ENCODE measurements around the gene MLYCD.

MLYCD gene

DNA sequence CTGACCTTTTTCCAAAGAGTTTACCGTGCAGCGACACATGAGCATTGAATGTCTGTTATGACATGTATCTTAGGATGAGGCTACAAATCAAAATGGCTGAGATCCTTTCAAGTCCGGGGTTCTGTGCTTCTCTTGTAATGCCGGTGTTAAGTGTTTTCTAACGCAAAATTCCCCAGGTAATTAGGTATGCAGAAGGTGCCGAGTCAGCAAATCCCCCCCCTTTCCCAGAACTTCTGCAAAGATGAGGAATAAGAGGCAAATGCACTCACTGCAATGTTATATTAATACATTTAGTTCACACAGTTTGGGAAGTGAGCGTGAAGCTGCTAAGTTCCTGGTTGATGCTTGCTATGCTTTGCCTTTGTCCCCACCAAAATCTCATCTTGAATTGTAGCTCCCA lies 36.3 kb upstream of the MLYCD start:
- Histone ChIP-seq H3K27me3 (ENCODE audit: insufficient read depth, low read depth) (no peaks in the 10 kb centered on the region), H3K27ac (no peak overlapping the region), H3K4me1 (ENCODE audit: low read depth, poor library complexity, severe bottlenecking) (no peaks in the 10 kb centered on the region), H2AFZ (ENCODE audit: low read depth) (no peak overlapping the region), H3K79me2 (ENCODE audit: insufficient read depth, low read depth) (no peaks in the 10 kb centered on the region), H3K4me3 (IDR thresholded peaks at IDR 0.05; ENCODE audit: insufficient read depth, low read depth, low read length) (no peak overlapping the region), H3K4me2 (no peak overlapping the region), H3K9ac (no peak overlapping the region), H4K20me1 (ENCODE audit: insufficient read depth) (no peaks in the 10 kb centered on the region), H3K36me3 (ENCODE audit: insufficient read depth) (no peaks in the 10 kb centered on the region)
- TF ChIP-seq, protein P1, sequence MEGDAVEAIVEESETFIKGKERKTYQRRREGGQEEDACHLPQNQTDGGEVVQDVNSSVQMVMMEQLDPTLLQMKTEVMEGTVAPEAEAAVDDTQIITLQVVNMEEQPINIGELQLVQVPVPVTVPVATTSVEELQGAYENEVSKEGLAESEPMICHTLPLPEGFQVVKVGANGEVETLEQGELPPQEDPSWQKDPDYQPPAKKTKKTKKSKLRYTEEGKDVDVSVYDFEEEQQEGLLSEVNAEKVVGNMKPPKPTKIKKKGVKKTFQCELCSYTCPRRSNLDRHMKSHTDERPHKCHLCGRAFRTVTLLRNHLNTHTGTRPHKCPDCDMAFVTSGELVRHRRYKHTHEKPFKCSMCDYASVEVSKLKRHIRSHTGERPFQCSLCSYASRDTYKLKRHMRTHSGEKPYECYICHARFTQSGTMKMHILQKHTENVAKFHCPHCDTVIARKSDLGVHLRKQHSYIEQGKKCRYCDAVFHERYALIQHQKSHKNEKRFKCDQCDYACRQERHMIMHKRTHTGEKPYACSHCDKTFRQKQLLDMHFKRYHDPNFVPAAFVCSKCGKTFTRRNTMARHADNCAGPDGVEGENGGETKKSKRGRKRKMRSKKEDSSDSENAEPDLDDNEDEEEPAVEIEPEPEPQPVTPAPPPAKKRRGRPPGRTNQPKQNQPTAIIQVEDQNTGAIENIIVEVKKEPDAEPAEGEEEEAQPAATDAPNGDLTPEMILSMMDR (conservative IDR thresholded peaks at IDR 0.05; ENCODE audit: low read depth, low read length), result no peak

DNA sequence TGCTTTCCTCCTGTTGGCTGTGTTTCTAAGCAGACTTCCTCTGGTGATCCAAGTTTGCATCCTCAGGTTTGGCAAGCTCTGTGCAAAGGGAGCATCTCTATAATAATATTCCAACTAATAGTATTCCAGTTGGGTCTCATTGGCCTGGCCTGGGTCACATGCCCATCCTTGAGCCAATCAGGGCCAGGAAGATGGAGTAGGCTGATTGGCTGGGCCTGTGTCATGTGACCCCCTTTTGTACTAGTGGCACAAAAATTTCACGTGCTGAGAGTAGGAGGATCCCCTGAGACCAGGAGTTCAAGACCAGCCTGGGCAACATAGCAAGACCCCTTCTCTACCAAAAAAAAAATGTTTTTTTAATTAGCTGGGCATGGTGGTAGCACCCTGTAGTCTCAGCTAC lies 35.2 kb upstream of the MLYCD start:
- no peak overlapping the region for H2AFZ ChIP-seq (ENCODE audit: low read depth)
- H3K9ac ChIP-seq, result no peak overlapping the region
- TF ChIP-seq, protein P1 (conservative IDR thresholded peaks at IDR 0.05; ENCODE audit: low read depth, low read length), result no peak
- no peak overlapping the region for H3K4me2 ChIP-seq
- no peaks in the 10 kb centered on the region for H3K79me2 ChIP-seq (ENCODE audit: insufficient read depth, low read depth)
- H3K27ac ChIP-seq, result no peak overlapping the region
- H4K20me1 ChIP-seq (ENCODE audit: insufficient read depth), result no peaks in the 10 kb centered on the region
- H3K36me3 ChIP-seq (ENCODE audit: insufficient read depth), result no peaks in the 10 kb centered on the region
- H3K27me3 ChIP-seq (ENCODE audit: insufficient read depth, low read depth), result no peaks in the 10 kb centered on the region
- H3K4me1 ChIP-seq (ENCODE audit: low read depth, poor library complexity, severe bottlenecking), result no peaks in the 10 kb centered on the region
- H3K4me3 ChIP-seq (IDR thresholded peaks at IDR 0.05; ENCODE audit: insufficient read depth, low read depth, low read length), result no peak overlapping the region

DNA sequence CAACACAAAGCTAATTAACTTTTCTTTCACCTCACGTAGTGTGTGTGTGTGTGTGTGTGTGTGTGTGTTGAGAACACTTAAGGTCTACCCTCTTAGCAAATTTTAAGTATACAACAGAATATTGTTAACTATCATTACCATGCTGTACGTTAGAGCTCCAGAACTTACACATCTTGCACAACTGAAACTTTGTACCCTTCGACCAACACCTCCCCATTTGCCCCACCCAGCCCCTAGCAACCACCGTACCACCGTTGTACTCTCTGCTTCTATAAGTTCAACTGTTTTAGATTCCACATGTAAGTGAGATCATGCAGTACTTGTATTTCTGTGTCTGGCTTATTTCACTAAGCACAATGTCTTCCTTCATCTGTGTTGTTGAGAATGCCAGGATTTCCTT lies 28.1 kb upstream of the MLYCD start:
- TF ChIP-seq, protein P1 (conservative IDR thresholded peaks at IDR 0.05; ENCODE audit: low read depth, low read length), result no peak
- Histone ChIP-seq H3K4me1 (ENCODE audit: low read depth, poor library complexity, severe bottlenecking) (no peaks in the 10 kb centered on the region), H3K4me2 (no peak overlapping the region), H3K27me3 (ENCODE audit: insufficient read depth, low read depth) (no peaks in the 10 kb centered on the region), H3K4me3 (IDR thresholded peaks at IDR 0.05; ENCODE audit: insufficient read depth, low read depth, low read length) (no peak overlapping the region), H3K36me3 (ENCODE audit: insufficient read depth) (no peaks in the 10 kb centered on the region), H4K20me1 (ENCODE audit: insufficient read depth) (no peaks in the 10 kb centered on the region), H3K27ac (no peak overlapping the region), H2AFZ (ENCODE audit: low read depth) (no peak overlapping the region), H3K9ac (no peak overlapping the region), H3K79me2 (ENCODE audit: insufficient read depth, low read depth) (no peaks in the 10 kb centered on the region)

DNA sequence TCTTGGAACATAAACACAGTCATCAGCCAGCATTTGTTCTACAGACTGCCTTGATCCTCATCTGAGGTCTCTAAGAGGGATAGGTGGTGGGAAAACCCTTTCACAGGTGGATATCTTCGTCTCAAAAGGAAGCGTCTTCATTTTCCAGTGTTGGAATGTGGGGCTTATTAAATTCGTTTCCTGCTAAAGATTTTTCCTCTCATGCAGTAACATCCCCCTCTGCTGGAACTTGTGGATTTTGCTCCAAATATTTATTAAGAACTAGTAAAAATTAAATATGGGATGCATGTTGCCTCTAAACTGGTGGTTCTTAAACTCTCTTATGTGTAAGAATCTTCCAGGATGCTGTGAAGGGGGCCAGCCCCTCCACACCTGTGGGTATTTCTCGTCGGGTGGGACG lies 20.1 kb upstream of the MLYCD start:
- no peak overlapping the region for H3K4me2 ChIP-seq
- H3K4me3 ChIP-seq (IDR thresholded peaks at IDR 0.05; ENCODE audit: insufficient read depth, low read depth, low read length), result no peak overlapping the region
- no peaks in the 10 kb centered on the region for H3K27me3 ChIP-seq (ENCODE audit: insufficient read depth, low read depth)
- H3K36me3 ChIP-seq (ENCODE audit: insufficient read depth), result no peaks in the 10 kb centered on the region
- H3K79me2 ChIP-seq (ENCODE audit: insufficient read depth, low read depth), result no peaks in the 10 kb centered on the region
- no peaks in the 10 kb centered on the region for H4K20me1 ChIP-seq (ENCODE audit: insufficient read depth)
- no peak overlapping the region for H3K9ac ChIP-seq
- no peaks in the 10 kb centered on the region for H3K4me1 ChIP-seq (ENCODE audit: low read depth, poor library complexity, severe bottlenecking)
- no peak overlapping the region for H2AFZ ChIP-seq (ENCODE audit: low read depth)
- no peak overlapping the region for H3K27ac ChIP-seq
- TF ChIP-seq, protein P1 (conservative IDR thresholded peaks at IDR 0.05; ENCODE audit: low read depth, low read length), result no peak

Data from KMS-11 (cell line).